ENCODE results near the gene MFSD6L.
"Not testable (repeated sequence)": the region's sequence is repeated elsewhere in the genome, so short reads cannot be mapped to it uniquely, and the experiment has no call there.

MFSD6L gene

DNA sequence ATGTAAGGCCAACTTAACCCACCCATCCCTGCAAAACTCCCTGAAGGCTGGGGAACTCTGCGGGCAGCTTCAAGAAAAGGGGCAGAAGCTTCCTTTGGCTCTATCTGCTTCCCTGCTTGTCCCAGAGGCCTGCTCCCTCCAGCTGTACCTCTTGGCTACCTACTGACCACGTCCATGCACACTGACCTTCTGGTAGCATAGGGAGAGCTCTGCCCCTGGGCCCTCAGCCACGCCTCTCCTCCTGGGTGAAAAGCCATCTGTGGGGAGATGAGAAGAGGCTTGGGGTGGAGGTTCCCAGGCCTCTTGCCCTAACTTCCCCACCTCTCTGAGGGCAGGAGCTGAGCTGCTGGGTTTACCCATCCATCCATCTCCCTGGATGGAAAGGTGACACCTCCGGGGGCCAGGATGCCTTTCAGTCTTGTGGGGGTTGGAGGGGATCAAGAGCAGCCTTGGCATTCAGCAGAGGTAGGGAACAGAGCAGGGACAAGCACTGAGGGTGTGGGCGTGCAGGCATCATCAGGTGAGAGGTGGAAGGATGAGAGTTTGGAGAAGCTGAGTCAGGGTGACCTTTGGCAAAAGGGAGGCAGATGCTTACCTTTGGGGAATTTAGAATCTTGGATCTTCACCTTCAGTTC is 23.4 kb upstream of the MFSD6L start:
- Histone ChIP-seq H3K4me1 (ENCODE audit: control insufficient read depth, insufficient read depth, low read length, poor library complexity, severe bottlenecking) (no peaks in the 10 kb centered on the region), H3K4me3 (ENCODE audit: extremely low read depth, insufficient read depth, low read length, poor library complexity, severe bottlenecking) (no peak overlapping the region), H3K9me3 (ENCODE audit: control insufficient read depth, low read length) (peaks cover 5% of the 10 kb centered on the region), H3K36me3 (ENCODE audit: control insufficient read depth, insufficient read depth, low read length) (no peaks in the 10 kb centered on the region), H3K27ac (ENCODE audit: low read depth, low read length, severe bottlenecking) (no peak overlapping the region)
- 82 to 100% methylated on average over 3 of the region's 5 CpGs for WGBS, 2 experiments (ENCODE audit: insufficient coverage in 2 of 2)

DNA sequence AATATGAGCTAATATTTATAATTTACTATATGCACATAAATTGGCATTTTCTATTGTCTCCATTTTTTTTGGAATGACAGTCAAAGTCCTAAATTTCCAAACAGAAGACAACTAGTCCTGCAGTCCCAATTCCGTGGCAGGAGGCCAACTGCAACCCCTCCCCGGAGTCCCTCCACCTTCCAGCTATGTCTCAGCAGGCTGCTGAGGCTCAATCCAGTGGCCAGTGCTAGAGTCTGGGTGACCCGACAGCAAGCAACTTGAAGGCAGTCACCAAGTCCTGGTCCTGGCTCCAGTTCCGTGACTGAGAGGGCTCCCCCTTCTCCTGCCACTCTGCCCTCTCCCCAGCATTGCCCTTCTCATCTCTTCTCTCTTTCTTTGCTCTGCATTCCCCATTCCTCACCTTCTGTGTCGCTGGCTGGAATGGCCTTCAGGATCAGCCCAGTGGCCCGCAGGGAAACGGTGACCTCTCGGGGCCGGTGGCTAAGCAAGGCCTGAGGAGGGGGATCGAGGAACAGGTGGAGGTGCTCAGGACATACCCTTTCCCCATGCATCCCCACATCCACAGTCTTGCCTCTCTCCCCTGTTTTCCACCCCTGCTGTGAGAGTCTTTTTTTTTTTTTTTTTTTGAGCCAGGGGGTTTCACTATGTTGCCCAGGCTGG is 22.4 kb upstream of the MFSD6L start:
- 84 to 91% methylated on average over 4 to 6 of the region's 10 CpGs for WGBS, 2 experiments (ENCODE audit: insufficient coverage in 2 of 2)
- H3K4me1 ChIP-seq (ENCODE audit: control insufficient read depth, insufficient read depth, low read length, poor library complexity, severe bottlenecking): no peaks in the 10 kb centered on the region
- no peaks in the 10 kb centered on the region for H3K36me3 ChIP-seq (ENCODE audit: control insufficient read depth, insufficient read depth, low read length)
- H3K9me3 ChIP-seq (ENCODE audit: control insufficient read depth, low read length): peaks cover 5% of the 10 kb centered on the region
- H3K4me3 ChIP-seq (ENCODE audit: extremely low read depth, insufficient read depth, low read length, poor library complexity, severe bottlenecking): no peak overlapping the region
- H3K27ac ChIP-seq (ENCODE audit: low read depth, low read length, severe bottlenecking): no peak overlapping the region

DNA sequence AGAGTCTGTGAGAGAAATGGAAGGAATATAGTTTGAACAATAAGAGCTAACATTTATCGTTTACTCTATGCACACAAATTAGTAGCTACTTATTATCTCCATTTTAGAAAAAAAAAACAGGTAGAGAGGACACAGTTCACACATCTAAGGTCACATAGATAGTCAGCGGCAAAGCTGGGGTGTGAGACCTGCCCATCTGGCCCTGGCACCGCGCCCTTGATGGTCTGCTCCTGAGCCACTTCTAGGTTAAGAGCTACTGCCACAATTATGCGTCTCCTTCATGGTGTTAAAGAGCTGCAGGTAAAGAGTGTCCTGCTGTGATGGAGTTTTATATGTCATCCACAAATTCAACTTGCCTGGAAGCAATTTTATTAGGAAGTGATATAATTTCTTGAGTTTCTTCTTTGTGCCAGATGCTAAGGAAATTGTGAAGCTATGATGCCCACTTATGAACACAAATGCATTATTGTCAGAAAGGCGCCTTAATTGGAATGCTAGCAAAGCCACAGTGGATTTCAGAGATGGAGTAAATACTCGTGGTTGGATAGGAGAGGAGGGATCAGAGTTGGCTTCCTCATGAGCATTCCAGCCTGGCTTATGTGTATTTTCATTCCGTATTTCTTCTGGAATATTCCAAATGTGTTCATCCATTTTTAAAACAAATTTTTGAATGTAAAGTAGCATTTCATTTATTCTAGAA is 21.3 kb upstream of the MFSD6L start:
- Histone ChIP-seq H3K36me3 (ENCODE audit: control insufficient read depth, insufficient read depth, low read length) (no peaks in the 10 kb centered on the region), H3K9me3 (ENCODE audit: control insufficient read depth, low read length) (peaks cover 5% of the 10 kb centered on the region), H3K4me1 (ENCODE audit: control insufficient read depth, insufficient read depth, low read length, poor library complexity, severe bottlenecking) (no peaks in the 10 kb centered on the region), H3K27ac (ENCODE audit: low read depth, low read length, severe bottlenecking) (no peak overlapping the region), H3K4me3 (ENCODE audit: extremely low read depth, insufficient read depth, low read length, poor library complexity, severe bottlenecking) (no peak overlapping the region)
- WGBS, 2 experiments (ENCODE audit: insufficient coverage in 2 of 2): 81 to 88% methylated on average over 6 of the region's 8 CpGs

DNA sequence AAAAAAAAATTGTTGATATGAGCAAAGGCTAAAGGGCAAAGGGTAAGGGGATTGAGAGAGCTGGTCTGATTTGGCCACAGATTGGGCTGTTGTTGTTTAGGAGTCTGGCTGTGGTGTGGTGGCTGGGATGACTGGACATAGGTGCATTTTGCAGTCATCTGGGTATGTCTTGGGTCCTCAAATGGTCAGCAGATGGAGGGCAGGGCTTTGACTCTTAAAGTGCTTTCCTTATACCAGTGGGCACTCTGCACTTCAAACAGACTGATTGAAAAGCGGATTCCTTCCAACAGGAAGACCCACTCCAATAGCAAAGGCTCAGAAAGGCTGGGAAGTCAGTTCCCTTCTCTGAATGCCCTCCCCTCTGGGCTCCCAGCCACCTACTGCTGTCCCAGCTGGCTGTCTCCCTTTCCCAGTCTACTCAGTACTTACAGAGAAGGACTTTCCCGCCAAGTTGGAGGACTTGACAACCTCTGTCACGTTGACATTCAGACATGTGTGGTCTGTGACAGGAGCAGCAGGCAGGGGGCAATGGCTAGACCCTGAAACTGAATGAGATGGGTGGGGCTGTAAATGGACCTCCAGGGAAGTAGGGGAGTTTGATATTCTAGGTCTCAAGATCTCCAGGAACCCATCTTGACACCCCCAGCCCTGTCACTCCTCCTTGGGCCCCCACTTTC is 19.6 kb upstream of the MFSD6L start:
- WGBS, 2 experiments (ENCODE audit: insufficient coverage in 2 of 2): 71 to 82% methylated on average over 1 of the region's 3 CpGs

DNA sequence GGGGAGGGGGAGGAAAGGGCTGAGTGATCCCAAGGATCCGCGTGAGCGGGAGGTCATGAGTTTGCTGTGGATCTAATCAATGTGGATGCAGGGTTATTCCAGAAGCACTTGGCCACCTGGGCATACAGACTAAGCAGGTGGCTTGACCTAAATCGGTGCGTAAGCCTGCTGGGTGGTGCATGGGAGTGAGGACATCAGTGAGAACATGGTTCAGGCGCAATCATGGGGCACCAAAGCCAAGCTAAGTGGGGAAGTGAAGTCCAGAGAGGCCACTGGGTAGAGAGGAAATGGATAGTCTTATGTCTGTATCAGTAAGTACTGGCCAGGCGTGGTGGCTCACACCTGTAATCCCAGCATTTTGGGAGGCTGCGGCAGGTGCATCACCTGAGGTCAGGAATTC is 18.9 kb upstream of the MFSD6L start:
- Histone ChIP-seq H3K4me3 (ENCODE audit: extremely low read depth, insufficient read depth, low read length, poor library complexity, severe bottlenecking) (no peak overlapping the region), H3K36me3 (ENCODE audit: control insufficient read depth, insufficient read depth, low read length) (no peaks in the 10 kb centered on the region), H3K4me1 (ENCODE audit: control insufficient read depth, insufficient read depth, low read length, poor library complexity, severe bottlenecking) (no peaks in the 10 kb centered on the region), H3K9me3 (ENCODE audit: control insufficient read depth, low read length) (no peaks in the 10 kb centered on the region), H3K27ac (ENCODE audit: low read depth, low read length, severe bottlenecking) (no peak overlapping the region)
- 86 to 90% methylated on average over 7 to 8 of the region's 8 CpGs for WGBS, 2 experiments (ENCODE audit: insufficient coverage in 2 of 2)

More for the DNA sequence above, 19.6 kb upstream of the MFSD6L start:
- Histone ChIP-seq H3K9me3 (ENCODE audit: control insufficient read depth, low read length) (no peaks in the 10 kb centered on the region), H3K27ac (ENCODE audit: low read depth, low read length, severe bottlenecking) (no peak overlapping the region), H3K4me3 (ENCODE audit: extremely low read depth, insufficient read depth, low read length, poor library complexity, severe bottlenecking) (no peak overlapping the region), H3K4me1 (ENCODE audit: control insufficient read depth, insufficient read depth, low read length, poor library complexity, severe bottlenecking) (no peaks in the 10 kb centered on the region), H3K36me3 (ENCODE audit: control insufficient read depth, insufficient read depth, low read length) (no peaks in the 10 kb centered on the region)

DNA sequence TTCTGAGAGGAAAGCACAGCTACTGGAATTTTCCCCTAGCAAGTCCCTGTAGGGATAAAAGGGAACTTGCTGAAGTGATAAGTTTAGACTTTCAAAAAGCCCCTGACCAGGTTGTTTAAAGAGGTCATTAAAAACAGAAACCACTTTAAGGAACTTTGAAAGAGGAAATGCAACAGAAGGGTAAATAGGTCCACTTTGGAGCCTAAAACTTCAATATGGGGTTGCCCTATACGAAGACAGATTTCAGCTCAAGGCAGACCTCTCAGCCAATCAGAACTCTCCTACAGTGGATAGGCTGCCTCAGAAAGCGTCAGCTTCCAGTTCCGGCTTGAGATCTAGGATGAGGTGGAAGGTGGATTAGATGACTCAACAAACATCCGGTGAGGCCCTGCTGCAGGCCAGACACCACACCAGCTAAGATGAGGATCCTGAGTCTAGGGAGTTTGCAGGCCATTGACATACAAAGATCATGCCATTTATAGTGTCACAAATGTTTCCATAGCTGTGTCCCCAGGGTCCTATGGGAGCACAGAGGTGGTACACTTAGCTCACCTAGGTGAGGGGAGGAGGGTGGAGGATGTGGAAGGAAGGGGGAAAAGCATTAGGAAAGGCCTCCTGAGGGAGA is 7.9 kb upstream of the MFSD6L start:
- no peak overlapping the region for H3K27ac ChIP-seq (ENCODE audit: low read depth, low read length, severe bottlenecking)
- WGBS, 2 experiments (ENCODE audit: insufficient coverage in 2 of 2): 79 to 87% methylated on average over 3 of the region's 4 CpGs
- H3K9me3 ChIP-seq (ENCODE audit: control insufficient read depth, low read length): no peaks in the 10 kb centered on the region
- no peak overlapping the region for H3K4me3 ChIP-seq (ENCODE audit: extremely low read depth, insufficient read depth, low read length, poor library complexity, severe bottlenecking)
- H3K4me1 ChIP-seq (ENCODE audit: control insufficient read depth, insufficient read depth, low read length, poor library complexity, severe bottlenecking): no peaks in the 10 kb centered on the region
- no peaks in the 10 kb centered on the region for H3K36me3 ChIP-seq (ENCODE audit: control insufficient read depth, insufficient read depth, low read length)

DNA sequence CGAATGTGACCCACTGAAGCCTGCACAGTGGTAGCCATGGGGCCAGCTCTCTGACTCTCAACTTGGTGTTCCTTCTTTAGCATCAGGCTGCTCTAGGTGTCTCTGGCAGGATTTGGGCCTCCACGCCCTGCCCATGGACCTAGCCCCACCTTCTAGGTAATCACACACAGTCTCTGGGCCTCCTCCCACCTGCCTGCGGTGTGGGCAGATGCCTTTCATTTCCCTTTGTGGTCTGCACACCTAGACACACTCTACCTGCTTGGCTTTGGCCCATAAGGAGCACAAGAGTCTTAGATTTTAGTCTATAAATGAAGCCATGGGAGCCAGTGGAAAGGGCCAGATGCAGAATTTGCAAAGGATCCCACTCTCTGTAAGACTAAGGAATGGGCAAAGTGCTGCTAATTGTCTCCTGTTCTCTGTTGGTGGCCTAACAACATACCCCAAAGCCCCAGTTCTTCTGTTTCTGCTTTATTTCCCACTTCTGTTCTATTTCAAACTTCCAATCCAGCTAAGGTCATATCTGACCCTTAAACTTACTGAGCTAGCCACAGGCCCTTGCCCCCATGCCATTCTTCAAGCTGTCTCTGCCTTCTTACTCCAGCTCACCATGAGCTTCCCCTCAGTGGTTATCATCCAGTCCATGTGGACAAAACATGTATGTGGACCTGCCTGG is 7.2 kb upstream of the MFSD6L start:
- no peaks in the 10 kb centered on the region for H3K9me3 ChIP-seq (ENCODE audit: control insufficient read depth, low read length)
- WGBS, 2 experiments (ENCODE audit: insufficient coverage in 2 of 2): 90 to 91% methylated on average over 2 to 3 of the region's 3 CpGs
- no peak overlapping the region for H3K4me3 ChIP-seq (ENCODE audit: extremely low read depth, insufficient read depth, low read length, poor library complexity, severe bottlenecking)
- no peak overlapping the region for H3K27ac ChIP-seq (ENCODE audit: low read depth, low read length, severe bottlenecking)
- H3K4me1 ChIP-seq (ENCODE audit: control insufficient read depth, insufficient read depth, low read length, poor library complexity, severe bottlenecking): no peaks in the 10 kb centered on the region
- no peaks in the 10 kb centered on the region for H3K36me3 ChIP-seq (ENCODE audit: control insufficient read depth, insufficient read depth, low read length)

DNA sequence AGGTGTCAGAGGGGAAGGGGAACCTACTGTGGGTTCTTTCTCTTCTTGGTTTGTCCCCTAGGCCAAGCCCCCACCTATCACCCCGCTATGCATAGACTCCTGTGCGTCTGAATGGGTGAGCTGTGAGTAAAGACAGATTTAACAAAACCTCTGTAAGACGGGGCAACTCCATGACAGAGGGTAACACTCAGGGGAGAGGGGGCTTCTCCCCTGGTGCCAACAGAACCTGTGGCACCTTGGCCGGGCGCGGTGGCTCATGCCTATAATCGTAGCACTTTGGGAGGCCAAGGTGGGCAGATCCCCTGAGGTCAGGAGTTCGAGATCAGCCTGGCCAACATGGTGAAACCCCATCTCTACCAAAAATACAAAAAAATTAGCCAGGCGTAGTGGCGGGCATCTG is 6.2 kb upstream of the MFSD6L start:
- H3K36me3 ChIP-seq (ENCODE audit: control insufficient read depth, insufficient read depth, low read length); H3K4me3 ChIP-seq (ENCODE audit: extremely low read depth, insufficient read depth, low read length, poor library complexity, severe bottlenecking); H3K9me3 ChIP-seq (ENCODE audit: control insufficient read depth, low read length); H3K27ac ChIP-seq (ENCODE audit: low read depth, low read length, severe bottlenecking); H3K4me1 ChIP-seq (ENCODE audit: control insufficient read depth, insufficient read depth, low read length, poor library complexity, severe bottlenecking): not testable (repeated sequence)
- 88 to 90% methylated on average over 3 to 6 of the region's 10 CpGs for WGBS, 2 experiments (ENCODE audit: insufficient coverage in 2 of 2)

DNA sequence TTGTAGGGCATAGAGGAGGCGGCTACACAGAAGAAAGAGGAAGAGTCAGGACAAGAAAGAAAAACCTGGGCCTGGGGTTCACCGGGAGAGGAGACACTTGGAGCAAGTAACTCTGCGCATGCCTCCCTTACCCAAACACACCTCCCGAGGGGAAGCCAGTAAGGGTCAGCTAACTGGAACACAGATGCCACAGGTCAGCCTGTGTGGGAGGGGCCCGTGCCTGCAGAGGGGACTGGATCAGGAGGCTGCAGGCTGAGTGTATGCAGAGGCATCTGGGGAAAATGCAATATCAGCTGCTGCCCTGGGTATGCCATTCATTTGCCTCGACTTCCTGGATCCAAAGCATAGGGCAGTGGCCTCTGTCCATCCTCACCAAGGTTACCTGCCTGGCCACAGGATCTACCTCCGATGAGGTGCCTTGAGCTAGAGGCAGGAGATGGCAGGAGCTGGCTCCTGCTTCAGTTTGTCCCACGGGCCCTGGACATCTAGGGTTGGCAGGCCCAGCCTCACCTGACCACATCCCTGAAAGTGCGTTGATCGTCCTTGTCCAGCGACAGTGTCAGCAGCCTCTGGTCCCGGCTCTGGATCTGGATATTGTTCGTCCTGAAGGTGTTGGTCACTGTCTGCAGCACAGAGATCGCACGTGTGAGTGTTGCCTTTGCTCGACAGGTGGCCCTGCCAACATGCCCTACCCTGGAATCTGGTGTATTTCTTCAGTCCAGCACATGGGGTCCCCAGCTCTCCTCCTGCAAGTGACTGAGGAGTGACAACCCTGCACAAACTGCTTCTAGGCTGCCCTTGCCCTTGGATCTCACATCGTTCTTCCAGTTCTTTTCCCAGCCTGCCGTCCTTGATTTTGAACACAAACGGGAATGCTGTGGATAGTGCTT is 4.6 kb upstream of the MFSD6L start:
- no peaks in the 10 kb centered on the region for H3K9me3 ChIP-seq (ENCODE audit: control insufficient read depth, low read length)
- H3K4me3 ChIP-seq (ENCODE audit: extremely low read depth, insufficient read depth, low read length, poor library complexity, severe bottlenecking): no peak overlapping the region
- no peaks in the 10 kb centered on the region for H3K4me1 ChIP-seq (ENCODE audit: control insufficient read depth, insufficient read depth, low read length, poor library complexity, severe bottlenecking)
- WGBS, 2 experiments (ENCODE audit: insufficient coverage in 2 of 2): 77 to 82% methylated on average over 14 to 15 of the region's 19 CpGs
- H3K27ac ChIP-seq (ENCODE audit: low read depth, low read length, severe bottlenecking): no peak overlapping the region
- H3K36me3 ChIP-seq (ENCODE audit: control insufficient read depth, insufficient read depth, low read length): no peaks in the 10 kb centered on the region

Data from mesodermal cell (in vitro differentiated cells).